HEK293 (cell line): ENCODE data around the gene METTL15.

ENCODE experiments used
- CTCF ChIA-PET: fragments of 350-600 bp; formaldehyde crosslinking; extraction: SDS; loops from one replicate; lab custom pipeline; 2021; ENCODE audit warnings: antibody characterized with exemption; lab: Yijun Ruan, JAX
- POLR2A ChIA-PET: fragments of 300-600 bp; formaldehyde crosslinking; extraction: SDS; loops from one replicate; lab custom pipeline; 2020; ENCODE audit warnings: antibody characterized with exemption, inconsistent platforms; lab: Yijun Ruan, JAX
- H3K27ac ChIP-seq: fragments of 200-500 bp; sonication (Bioruptor generic); 2 replicates; pipeline ENCODE4 v1.5.1; 2014; ENCODE audit warnings: low read depth, low read length, control low read depth, inconsistent platforms; ENCODE audit errors: extremely low read depth
- H3K36me3 ChIP-seq, 2 experiments: fragments of 200-500 bp in 1 of 2; sonication (Bioruptor generic) in 1 of 2; 1 replicate in 1 of 2; 2 replicates in 1 of 2; pipeline ENCODE4 v1.5.1; 2014 to 2017; ENCODE audit warnings: inconsistent platforms in 2 of 2, low read length in 2 of 2; ENCODE audit not compliant: control insufficient read depth in 2 of 2, insufficient read depth in 1 of 2
- H3K4me1 ChIP-seq: fragments of 200-500 bp; sonication (Bioruptor generic); 2 replicates; pipeline ENCODE4 v1.5.1; 2014; ENCODE audit warnings: mild to moderate bottlenecking, low read length, inconsistent platforms; ENCODE audit not compliant: control insufficient read depth, insufficient read depth
- H3K4me3 ChIP-seq: 2 replicates; pipeline ENCODE4 v1.5.1; 2011; ENCODE audit warnings: low read depth, mild to moderate bottlenecking, control low read depth, low read length, moderate library complexity
- H3K9me3 ChIP-seq: fragments of 200-500 bp; sonication (Bioruptor generic); 2 replicates; pipeline ENCODE4 v1.5.1; 2014; ENCODE audit warnings: low read depth, low read length, inconsistent platforms; ENCODE audit not compliant: control insufficient read depth, insufficient read depth
- OSR2 ChIP-seq: fragments of 450-650 bp; formaldehyde crosslinking; IDR thresholded peaks from 2 replicates; pipeline ENCODE4 v1.5.1; 2016; ENCODE audit warnings: missing biosample characterization, missing genetic modification characterization
- ZBTB7A ChIP-seq: fragments of 450-650 bp; formaldehyde crosslinking; IDR thresholded peaks from 2 replicates; pipeline ENCODE4 v1.5.1; 2016; ENCODE audit warnings: low read depth, missing biosample characterization, missing genetic modification characterization
- ZFP41 ChIP-seq: fragments of 450-650 bp; formaldehyde crosslinking; IDR thresholded peaks from 2 replicates; pipeline ENCODE4 v1.5.1; 2016; ENCODE audit warnings: missing biosample characterization, missing genetic modification characterization, borderline replicate concordance
- ZNF133 ChIP-seq: fragments of 450-650 bp; formaldehyde crosslinking; IDR thresholded peaks from 2 replicates; pipeline ENCODE4 v1.5.1; 2016; ENCODE audit warnings: missing biosample characterization, missing genetic modification characterization
- ZNF211 ChIP-seq: fragments of 450-650 bp; formaldehyde crosslinking; IDR thresholded peaks from 2 replicates; pipeline ENCODE4 v1.5.1; 2016; ENCODE audit warnings: low read depth, missing biosample characterization, missing genetic modification characterization
- ZNF214 ChIP-seq: fragments of 450-650 bp; formaldehyde crosslinking; IDR thresholded peaks from 2 replicates; pipeline ENCODE4 v1.5.1; 2017; ENCODE audit warnings: missing biosample characterization, mild to moderate bottlenecking, missing genetic modification characterization, borderline replicate concordance
- ZNF239 ChIP-seq: fragments of 450-650 bp; formaldehyde crosslinking; IDR thresholded peaks from 2 replicates; pipeline ENCODE4 v1.5.1; 2016; ENCODE audit warnings: missing biosample characterization, missing genetic modification characterization
- ZNF426 ChIP-seq: fragments of 450-650 bp; formaldehyde crosslinking; IDR thresholded peaks from 2 replicates; pipeline ENCODE4 v1.5.1; 2017; ENCODE audit warnings: missing biosample characterization, missing genetic modification characterization, mild to moderate bottlenecking, inconsistent platforms, moderate library complexity
- ZNF548 ChIP-seq: fragments of 450-650 bp; formaldehyde crosslinking; IDR thresholded peaks from 2 replicates; pipeline ENCODE4 v1.5.1; 2016; ENCODE audit warnings: missing biosample characterization, missing genetic modification characterization
- ZNF677 ChIP-seq: fragments of 450-650 bp; IDR thresholded peaks from 2 replicates; pipeline ENCODE4 v1.5.0; 2018; ENCODE audit warnings: missing biosample characterization, mild to moderate bottlenecking, missing genetic modification characterization, moderate library complexity
- ZNF701 ChIP-seq: fragments of 450-650 bp; formaldehyde crosslinking; IDR thresholded peaks from 2 replicates; pipeline ENCODE4 v1.5.1; 2016; ENCODE audit warnings: missing biosample characterization, missing genetic modification characterization
- ZNF768 ChIP-seq: fragments of 450-650 bp; formaldehyde crosslinking; IDR thresholded peaks from 2 replicates; pipeline ENCODE4 v1.5.1; 2018; ENCODE audit warnings: missing biosample characterization, mild to moderate bottlenecking, missing genetic modification characterization
- ZNF785 ChIP-seq: fragments of 450-650 bp; formaldehyde crosslinking; IDR thresholded peaks from 2 replicates; pipeline ENCODE4 v1.5.1; 2016; ENCODE audit warnings: missing biosample characterization, missing genetic modification characterization
- ZNF837 ChIP-seq: fragments of 450-650 bp; formaldehyde crosslinking; IDR thresholded peaks from 2 replicates; pipeline ENCODE4 v1.5.1; 2016; ENCODE audit warnings: missing biosample characterization, missing genetic modification characterization
- TF ChIP-seq, protein P1 (sequence below): fragments of 450-650 bp; formaldehyde crosslinking; IDR thresholded peaks from 2 replicates; pipeline ENCODE4 v1.5.1; 2017; ENCODE audit warnings: missing biosample characterization, missing genetic modification characterization
- TF ChIP-seq, protein P2 (sequence below): fragments of 450-650 bp; IDR thresholded peaks from 2 replicates; pipeline ENCODE4 v1.5.1; 2018; ENCODE audit warnings: missing biosample characterization, missing genetic modification characterization
- TF ChIP-seq, protein P3 (sequence below): fragments of 450-650 bp; formaldehyde crosslinking; IDR thresholded peaks from 2 replicates; pipeline ENCODE4 v1.5.1; 2016; ENCODE audit warnings: missing biosample characterization, missing genetic modification characterization, borderline replicate concordance
- TF ChIP-seq, protein P4 (sequence below): fragments of 450-650 bp; formaldehyde crosslinking; conservative IDR thresholded peaks from 2 replicates; pipeline ENCODE4 v1.5.1; 2016; ENCODE audit warnings: low read depth, missing biosample characterization, missing genetic modification characterization
- TF ChIP-seq, protein P5 (sequence below): fragments of 450-650 bp; formaldehyde crosslinking; IDR thresholded peaks from 2 replicates; pipeline ENCODE4 v1.5.1; 2016; ENCODE audit warnings: missing biosample characterization, missing genetic modification characterization

METTL15 gene

DNA sequence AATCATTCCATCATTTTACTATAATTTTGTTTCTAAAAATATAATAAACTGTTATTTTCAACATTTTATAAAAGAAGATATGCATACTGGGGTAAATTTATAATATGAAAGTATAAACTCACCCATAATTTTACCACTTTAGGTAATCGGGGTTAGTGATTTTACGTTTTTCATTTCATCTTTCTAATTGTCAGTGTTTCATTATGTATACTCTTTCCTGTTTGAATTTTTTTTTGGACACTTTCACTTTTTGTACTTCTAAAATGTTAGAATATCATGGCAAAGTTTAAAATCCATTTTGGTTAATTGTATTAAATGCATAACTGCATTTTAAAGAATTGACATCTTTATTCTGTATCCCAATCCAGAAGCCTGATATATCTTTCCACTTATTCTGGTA, 115.8 kb downstream of the METTL15 start:
- ChIA-PET CTCF (no interaction called here), POLR2A (no interaction called here)
- TF ChIP-seq, protein P1, sequence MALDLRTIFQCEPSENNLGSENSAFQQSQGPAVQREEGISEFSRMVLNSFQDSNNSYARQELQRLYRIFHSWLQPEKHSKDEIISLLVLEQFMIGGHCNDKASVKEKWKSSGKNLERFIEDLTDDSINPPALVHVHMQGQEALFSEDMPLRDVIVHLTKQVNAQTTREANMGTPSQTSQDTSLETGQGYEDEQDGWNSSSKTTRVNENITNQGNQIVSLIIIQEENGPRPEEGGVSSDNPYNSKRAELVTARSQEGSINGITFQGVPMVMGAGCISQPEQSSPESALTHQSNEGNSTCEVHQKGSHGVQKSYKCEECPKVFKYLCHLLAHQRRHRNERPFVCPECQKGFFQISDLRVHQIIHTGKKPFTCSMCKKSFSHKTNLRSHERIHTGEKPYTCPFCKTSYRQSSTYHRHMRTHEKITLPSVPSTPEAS (tag by site-specific recombination) = no peak
- TF ChIP-seq ZNF701 (tag by site-specific recombination) (no peak), ZNF677 (tag by site-specific recombination) (no peak), ZBTB7A (tag by site-specific recombination) (no peak), ZNF211 (tag by site-specific recombination) (no peak), OSR2 (no peak), ZNF837 (tag by site-specific recombination) (no peak), ZNF239 (no peak), ZNF426 (tag by site-specific recombination) (no peak), ZNF214 (tag by site-specific recombination) (no peak), ZFP41 (tag by site-specific recombination) (no peak), ZNF768 (no peak), ZNF133 (tag by site-specific recombination) (no peak), ZNF548 (no peak), ZNF785 (tag by site-specific recombination) (no peak)
- TF ChIP-seq, protein P2, sequence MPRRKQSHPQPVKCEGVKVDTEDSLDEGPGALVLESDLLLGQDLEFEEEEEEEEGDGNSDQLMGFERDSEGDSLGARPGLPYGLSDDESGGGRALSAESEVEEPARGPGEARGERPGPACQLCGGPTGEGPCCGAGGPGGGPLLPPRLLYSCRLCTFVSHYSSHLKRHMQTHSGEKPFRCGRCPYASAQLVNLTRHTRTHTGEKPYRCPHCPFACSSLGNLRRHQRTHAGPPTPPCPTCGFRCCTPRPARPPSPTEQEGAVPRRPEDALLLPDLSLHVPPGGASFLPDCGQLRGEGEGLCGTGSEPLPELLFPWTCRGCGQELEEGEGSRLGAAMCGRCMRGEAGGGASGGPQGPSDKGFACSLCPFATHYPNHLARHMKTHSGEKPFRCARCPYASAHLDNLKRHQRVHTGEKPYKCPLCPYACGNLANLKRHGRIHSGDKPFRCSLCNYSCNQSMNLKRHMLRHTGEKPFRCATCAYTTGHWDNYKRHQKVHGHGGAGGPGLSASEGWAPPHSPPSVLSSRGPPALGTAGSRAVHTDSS (tag by site-specific recombination) = no peak
- TF ChIP-seq, protein P3, sequence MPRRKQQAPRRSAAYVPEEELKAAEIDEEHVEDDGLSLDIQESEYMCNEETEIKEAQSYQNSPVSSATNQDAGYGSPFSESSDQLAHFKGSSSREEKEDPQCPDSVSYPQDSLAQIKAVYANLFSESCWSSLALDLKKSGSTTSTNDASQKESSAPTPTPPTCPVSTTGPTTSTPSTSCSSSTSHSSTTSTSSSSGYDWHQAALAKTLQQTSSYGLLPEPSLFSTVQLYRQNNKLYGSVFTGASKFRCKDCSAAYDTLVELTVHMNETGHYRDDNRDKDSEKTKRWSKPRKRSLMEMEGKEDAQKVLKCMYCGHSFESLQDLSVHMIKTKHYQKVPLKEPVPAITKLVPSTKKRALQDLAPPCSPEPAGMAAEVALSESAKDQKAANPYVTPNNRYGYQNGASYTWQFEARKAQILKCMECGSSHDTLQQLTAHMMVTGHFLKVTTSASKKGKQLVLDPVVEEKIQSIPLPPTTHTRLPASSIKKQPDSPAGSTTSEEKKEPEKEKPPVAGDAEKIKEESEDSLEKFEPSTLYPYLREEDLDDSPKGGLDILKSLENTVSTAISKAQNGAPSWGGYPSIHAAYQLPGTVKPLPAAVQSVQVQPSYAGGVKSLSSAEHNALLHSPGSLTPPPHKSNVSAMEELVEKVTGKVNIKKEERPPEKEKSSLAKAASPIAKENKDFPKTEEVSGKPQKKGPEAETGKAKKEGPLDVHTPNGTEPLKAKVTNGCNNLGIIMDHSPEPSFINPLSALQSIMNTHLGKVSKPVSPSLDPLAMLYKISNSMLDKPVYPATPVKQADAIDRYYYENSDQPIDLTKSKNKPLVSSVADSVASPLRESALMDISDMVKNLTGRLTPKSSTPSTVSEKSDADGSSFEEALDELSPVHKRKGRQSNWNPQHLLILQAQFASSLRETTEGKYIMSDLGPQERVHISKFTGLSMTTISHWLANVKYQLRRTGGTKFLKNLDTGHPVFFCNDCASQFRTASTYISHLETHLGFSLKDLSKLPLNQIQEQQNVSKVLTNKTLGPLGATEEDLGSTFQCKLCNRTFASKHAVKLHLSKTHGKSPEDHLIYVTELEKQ (tag by site-specific recombination) = no peak
- TF ChIP-seq, protein P4, sequence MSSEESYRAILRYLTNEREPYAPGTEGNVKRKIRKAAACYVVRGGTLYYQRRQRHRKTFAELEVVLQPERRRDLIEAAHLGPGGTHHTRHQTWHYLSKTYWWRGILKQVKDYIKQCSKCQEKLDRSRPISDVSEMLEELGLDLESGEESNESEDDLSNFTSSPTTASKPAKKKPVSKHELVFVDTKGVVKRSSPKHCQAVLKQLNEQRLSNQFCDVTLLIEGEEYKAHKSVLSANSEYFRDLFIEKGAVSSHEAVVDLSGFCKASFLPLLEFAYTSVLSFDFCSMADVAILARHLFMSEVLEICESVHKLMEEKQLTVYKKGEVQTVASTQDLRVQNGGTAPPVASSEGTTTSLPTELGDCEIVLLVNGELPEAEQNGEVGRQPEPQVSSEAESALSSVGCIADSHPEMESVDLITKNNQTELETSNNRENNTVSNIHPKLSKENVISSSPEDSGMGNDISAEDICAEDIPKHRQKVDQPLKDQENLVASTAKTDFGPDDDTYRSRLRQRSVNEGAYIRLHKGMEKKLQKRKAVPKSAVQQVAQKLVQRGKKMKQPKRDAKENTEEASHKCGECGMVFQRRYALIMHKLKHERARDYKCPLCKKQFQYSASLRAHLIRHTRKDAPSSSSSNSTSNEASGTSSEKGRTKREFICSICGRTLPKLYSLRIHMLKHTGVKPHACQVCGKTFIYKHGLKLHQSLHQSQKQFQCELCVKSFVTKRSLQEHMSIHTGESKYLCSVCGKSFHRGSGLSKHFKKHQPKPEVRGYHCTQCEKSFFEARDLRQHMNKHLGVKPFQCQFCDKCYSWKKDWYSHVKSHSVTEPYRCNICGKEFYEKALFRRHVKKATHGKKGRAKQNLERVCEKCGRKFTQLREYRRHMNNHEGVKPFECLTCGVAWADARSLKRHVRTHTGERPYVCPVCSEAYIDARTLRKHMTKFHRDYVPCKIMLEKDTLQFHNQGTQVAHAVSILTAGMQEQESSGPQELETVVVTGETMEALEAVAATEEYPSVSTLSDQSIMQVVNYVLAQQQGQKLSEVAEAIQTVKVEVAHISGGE (tag by site-specific recombination) = no peak
- TF ChIP-seq, protein P5, sequence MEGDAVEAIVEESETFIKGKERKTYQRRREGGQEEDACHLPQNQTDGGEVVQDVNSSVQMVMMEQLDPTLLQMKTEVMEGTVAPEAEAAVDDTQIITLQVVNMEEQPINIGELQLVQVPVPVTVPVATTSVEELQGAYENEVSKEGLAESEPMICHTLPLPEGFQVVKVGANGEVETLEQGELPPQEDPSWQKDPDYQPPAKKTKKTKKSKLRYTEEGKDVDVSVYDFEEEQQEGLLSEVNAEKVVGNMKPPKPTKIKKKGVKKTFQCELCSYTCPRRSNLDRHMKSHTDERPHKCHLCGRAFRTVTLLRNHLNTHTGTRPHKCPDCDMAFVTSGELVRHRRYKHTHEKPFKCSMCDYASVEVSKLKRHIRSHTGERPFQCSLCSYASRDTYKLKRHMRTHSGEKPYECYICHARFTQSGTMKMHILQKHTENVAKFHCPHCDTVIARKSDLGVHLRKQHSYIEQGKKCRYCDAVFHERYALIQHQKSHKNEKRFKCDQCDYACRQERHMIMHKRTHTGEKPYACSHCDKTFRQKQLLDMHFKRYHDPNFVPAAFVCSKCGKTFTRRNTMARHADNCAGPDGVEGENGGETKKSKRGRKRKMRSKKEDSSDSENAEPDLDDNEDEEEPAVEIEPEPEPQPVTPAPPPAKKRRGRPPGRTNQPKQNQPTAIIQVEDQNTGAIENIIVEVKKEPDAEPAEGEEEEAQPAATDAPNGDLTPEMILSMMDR (tag by site-specific recombination) = no peak

More for the DNA sequence above, 115.8 kb downstream of the METTL15 start:
- H3K36me3 ChIP-seq = no peaks in the 10 kb centered on the region
- no peak overlapping the region for H3K27ac ChIP-seq
- H3K4me3 ChIP-seq = no peak overlapping the region
- no peaks in the 10 kb centered on the region for H3K9me3 ChIP-seq
- H3K4me1 ChIP-seq = no peaks in the 10 kb centered on the region
